K562 (cell line): ENCODE measurements around the gene GRM5. TPM values are rescaled to one million over a fixed set of nuclear protein-coding genes. Genes with fewer than 3 reads are reported as not detected.

Experiments
- ATAC-seq: fragments of 200-7000 bp; cut with Tn5 transposase; 3 replicates; pipeline ENCODE4 v1.9.1; 2020; ENCODE audit warnings: moderate library complexity
- BruUV-seq: library from RNA; stranded (reverse); fragments of 400-500 nt; replicated peaks from 2 replicates; lab custom pipeline; 2021; lab: Mats Ljungman, UMichigan
- CTCF ChIA-PET: fragments of 300-600 bp; formaldehyde crosslinking; extraction: SDS; loops from one replicate; lab custom pipeline; 2021; ENCODE audit warnings: low intra/inter-chr PET ratio; lab: Yijun Ruan, JAX
- POLR2A ChIA-PET: fragments of 300-600, 350-650 bp; sonication (Branson Sonifier 250); formaldehyde crosslinking; extraction: SDS; loops from one replicate; lab custom pipeline; 2021; ENCODE audit warnings: antibody characterized with exemption, inconsistent platforms; lab: Yijun Ruan, JAX
- DNase-seq, 4 experiments: peaks; one replicate each; pipeline versions ENCODE4 v3.0.0 to v3.0.0-alpha.2; 2011 to 2018; ENCODE audit warnings: low spot score in 3 of 4, mixed read lengths in 3 of 4; ENCODE audit errors: extremely low read depth in 1 of 4
- FAIRE-seq: peaks from 2 replicates; lab custom pipeline; 2011; peaks lifted over from hg19 to GRCh38; lab: Jason Lieb, UNC
- H2AFZ ChIP-seq: 2 replicates; pipeline ENCODE4 v1.6.0; 2011; ENCODE audit warnings: low read depth, low read length, control low read depth, inconsistent platforms
- H3K27ac ChIP-seq: fragments of 200-600 bp; 3 replicates; pipeline ENCODE4 v1.8.0; 2011; ENCODE audit warnings: low read depth, mild to moderate bottlenecking, control low read depth, inconsistent platforms, low read length, moderate library complexity, mixed read lengths; ENCODE audit errors: extremely low read depth
- H3K27me3 ChIP-seq, 2 experiments: fragments of 300-600 bp in 1 of 2; 2 replicates in 1 of 2; 3 replicates in 1 of 2; pipeline versions ENCODE4 v1.6.0 to v1.8.0; 2011; ENCODE audit warnings: inconsistent platforms in 2 of 2, low read length in 2 of 2, mild to moderate bottlenecking in 1 of 2, mixed read lengths in 1 of 2, moderate library complexity in 1 of 2; ENCODE audit not compliant: control insufficient read depth in 2 of 2, insufficient read depth in 2 of 2
- H3K36me3 ChIP-seq: fragments of 300-600 bp; 3 replicates; pipeline ENCODE4 v1.8.0; 2011; ENCODE audit warnings: mild to moderate bottlenecking, low read length, inconsistent platforms; ENCODE audit not compliant: control insufficient read depth, insufficient read depth
- H3K4me1 ChIP-seq, 2 experiments: fragments of 200-600 bp in 1 of 2; replicated peaks in 1 of 2; 2 replicates in 1 of 2; 3 replicates in 1 of 2; pipeline versions ENCODE4 v1.5.1 to v1.8.0; 2011; ENCODE audit warnings: inconsistent platforms in 2 of 2, low read length in 2 of 2, mild to moderate bottlenecking in 1 of 2, mixed read lengths in 1 of 2, moderate library complexity in 1 of 2; ENCODE audit not compliant: control insufficient read depth in 2 of 2, insufficient read depth in 2 of 2
- H3K4me2 ChIP-seq: 2 replicates; pipeline ENCODE4 v1.6.1; 2011; ENCODE audit warnings: low read length, control low read depth, inconsistent platforms, mixed read lengths; ENCODE audit not compliant: insufficient read depth
- H3K4me3 ChIP-seq: fragments of 200-600 bp; sonication (generic), shearing (Covaris generic); 2 replicates; pipeline ENCODE4 v1.5.1; 2016; ENCODE audit warnings: control low read depth, inconsistent platforms
- H3K79me2 ChIP-seq: fragments of 200-600 bp; 3 replicates; pipeline ENCODE4 v1.8.0; 2011; ENCODE audit warnings: low read length, inconsistent platforms; ENCODE audit not compliant: control insufficient read depth, insufficient read depth
- H3K9ac ChIP-seq, 2 experiments: 2 replicates each; pipeline versions ENCODE4 v1.6.0 to v1.6.1; 2011; ENCODE audit warnings: low read depth in 2 of 2, low read length in 2 of 2, control low read depth in 1 of 2, inconsistent platforms in 1 of 2, mild to moderate bottlenecking in 1 of 2, mixed read lengths in 1 of 2; ENCODE audit not compliant: insufficient read depth in 1 of 2
- H3K9me1 ChIP-seq: one replicate; pipeline ENCODE4 v1.6.0; 2011; ENCODE audit warnings: inconsistent platforms, mild to moderate bottlenecking, low read length, moderate library complexity; ENCODE audit not compliant: control insufficient read depth, insufficient read depth
- H3K9me3 ChIP-seq: replicated peaks from 2 replicates; pipeline ENCODE4 v1.5.1; 2011; ENCODE audit warnings: low read depth, low read length, inconsistent platforms; ENCODE audit not compliant: control insufficient read depth, insufficient read depth
- H4K20me1 ChIP-seq: replicated peaks from 2 replicates; pipeline ENCODE4 v1.6.1; 2011; ENCODE audit warnings: low read length, inconsistent platforms, mixed read lengths; ENCODE audit not compliant: control insufficient read depth, insufficient read depth
- ARID3A ChIP-seq: IDR thresholded peaks from 2 replicates; pipeline ENCODE4 v1.6.1; 2012; ENCODE audit warnings: low read depth, low read length, improper control_type of control experiment, borderline replicate concordance
- BRD4 ChIP-seq: fragments of 200-600 bp; sonication (generic); IDR thresholded peaks from 2 replicates; pipeline ENCODE4 v1.6.1; 2017; ENCODE audit warnings: inconsistent platforms
- CEBPG ChIP-seq, 3 experiments: fragments of 200-800 bp in 1 of 3; sonication (Bioruptor generic) in 1 of 3; sonication (generic) in 1 of 3; formaldehyde crosslinking in 1 of 3; IDR thresholded peaks in 2 of 3; conservative IDR thresholded peaks in 1 of 3; 2 replicates each; pipeline versions ENCODE4 v1.6.1 to v1.8.0; 2016 to 2022; ENCODE audit warnings: missing compliant biosample characterization in 2 of 3, missing genetic modification characterization in 2 of 3, mild to moderate bottlenecking in 1 of 3, missing genetic modification reagents in 1 of 3
- ELF2 ChIP-seq: fragments of 250-450 bp; sonication (Bioruptor Pico); IDR thresholded peaks from 2 replicates; pipeline ENCODE4 v1.5.0; 2021; ENCODE audit warnings: mild to moderate bottlenecking
- ETS1 ChIP-seq: conservative IDR thresholded peaks from 2 replicates; pipeline ENCODE4 v1.6.1; 2011; ENCODE audit warnings: low read depth, mild to moderate bottlenecking, low read length; ENCODE audit not compliant: control insufficient read depth
- FIP1L1 ChIP-seq: fragments of 200-400 bp; formaldehyde crosslinking; IDR thresholded peaks from 2 replicates; pipeline ENCODE4 v1.6.1; 2018; ENCODE audit warnings: mild to moderate bottlenecking, low read depth, low read length; ENCODE audit not compliant: poor library complexity, severe bottlenecking
- HIVEP1 ChIP-seq: fragments of 250-450 bp; sonication (Bioruptor Pico); IDR thresholded peaks from 2 replicates; pipeline ENCODE4 v1.4.0; 2020; ENCODE audit warnings: mild to moderate bottlenecking
- KAT2B ChIP-seq: IDR thresholded peaks from one replicate; pipeline ENCODE4 v1.6.1; 2012; ENCODE audit warnings: low read depth, mild to moderate bottlenecking, control low read depth, inconsistent platforms, low read length, moderate library complexity
- MBD1 ChIP-seq: fragments of 250-450 bp; sonication (Bioruptor Pico); IDR thresholded peaks from 2 replicates; pipeline ENCODE4 v1.8.0; 2022; ENCODE audit warnings: inconsistent platforms
- MEIS2 ChIP-seq: fragments of 450-650 bp; IDR thresholded peaks from 2 replicates; pipeline ENCODE4 v1.6.1; 2014; ENCODE audit warnings: mild to moderate bottlenecking; ENCODE audit not compliant: partially characterized antibody
- SAFB2 ChIP-seq: fragments of 200-400 bp; formaldehyde crosslinking; IDR thresholded peaks from 2 replicates; pipeline ENCODE4 v1.6.1; 2018; ENCODE audit warnings: borderline replicate concordance, low read length, low read depth, moderate library complexity; ENCODE audit not compliant: severe bottlenecking
- SMAD4 ChIP-seq: fragments of 250-450 bp; sonication (Bioruptor Pico); conservative IDR thresholded peaks from 2 replicates; pipeline ENCODE4 v1.8.0; 2021; ENCODE audit warnings: inconsistent platforms, mild to moderate bottlenecking, moderate library complexity
- SOX6 ChIP-seq: fragments of 450-650 bp; IDR thresholded peaks from 2 replicates; pipeline ENCODE4 v1.6.1; 2014; ENCODE audit warnings: mild to moderate bottlenecking
- TAF9B ChIP-seq: fragments of 450-650 bp; IDR thresholded peaks from 2 replicates; pipeline ENCODE4 v1.6.1; 2018; ENCODE audit warnings: mild to moderate bottlenecking; ENCODE audit not compliant: partially characterized antibody
- ZBED1 ChIP-seq: IDR thresholded peaks from 2 replicates; pipeline ENCODE4 v1.6.1; 2014
- ZNF212 ChIP-seq: fragments of 450-650 bp; formaldehyde crosslinking; IDR thresholded peaks from 2 replicates; pipeline ENCODE4 v1.4.0; 2020; ENCODE audit warnings: mild to moderate bottlenecking
- ZNF584 ChIP-seq: fragments of 200-800 bp; sonication (Bioruptor generic); IDR thresholded peaks from 2 replicates; pipeline ENCODE4 v1.6.1; 2016; ENCODE audit warnings: low read depth, mild to moderate bottlenecking, missing genetic modification characterization, missing compliant biosample characterization
- ZNF75A ChIP-seq: fragments of 450-650 bp; formaldehyde crosslinking; IDR thresholded peaks from 2 replicates; pipeline ENCODE4 v1.4.0; 2020; ENCODE audit warnings: mild to moderate bottlenecking
- WGBS: fragments of 100-300 bp; shearing (Covaris generic); methylation state at CpG from one replicate; pipeline ENCODE4 v1.1.6; 2016; ENCODE audit warnings: low coverage, mixed read lengths; ENCODE audit not compliant: insufficient coverage; ENCODE audit errors: missing lambda C conversion rate; 5-methylcytosine and 5-hydroxymethylcytosine counted together
- in situ Hi-C: fragments of 300-500 bp; cut with MboI; formaldehyde crosslinking; loops from 4 replicates; pipeline ENCODE4 v1.15.0; 2018; ENCODE audit warnings: inconsistent platforms, mixed read lengths
- intact Hi-C: fragments of 100-400 bp; cut with micrococcal nuclease; formaldehyde crosslinking; loops from 2 replicates; pipeline ENCODE4 v1.14.2; 2022
- polyA plus RNA-seq, 8 experiments: library from polyadenylated mRNA; depleted of rRNA in 4 of 8; stranded (reverse) in 5 of 8; unstranded in 3 of 8; fragments of >200 nt; fragmentation: Nextera tagmentation in 2 of 8; fragmentation: Illumina TruSeq in 1 of 8; extraction: Ambion mirVana in 2 of 8; extraction: Trizol in 1 of 8; gene quantifications; 2 replicates each; pipeline versions ENCODE4 v1.2.1 to v1.2.3, GENCODE V29; 2011 to 2014; ENCODE audit warnings: inconsistent platforms in 1 of 8, missing spikeins in 1 of 8
- total RNA-seq, 7 experiments: library from RNA; depleted of rRNA in 6 of 7; stranded (reverse); fragments of >200 nt in 6 of 7; fragmentation: Illumina TruSeq in 2 of 7; extraction: Trizol in 2 of 7; gene quantifications; 2 replicates each; pipeline versions ENCODE4 v1.2.1 to v1.2.3, GENCODE V29; 2011 to 2021; ENCODE audit warnings: low replicate concordance in 1 of 7

The GRM5 gene
- total and polyA plus RNA-seq, 9 of the 15 experiments (the other 6 are each of a cell fraction or from before 2014, with no cell fraction given), result not detected

GRCh38 chr11:88603091-88603867 lies 462.5 kb downstream of the GRM5 start:
- Histone ChIP-seq H3K9ac (no peak overlapping the region), H4K20me1 (no peaks in the 10 kb centered on the region), H3K27me3 (no peaks in the 10 kb centered on the region), H3K36me3 (no peaks in the 10 kb centered on the region), H3K9me1 (no peaks in the 10 kb centered on the region), H3K79me2 (no peaks in the 10 kb centered on the region), H3K9me3 (no peaks in the 10 kb centered on the region), H3K4me3 (no peak overlapping the region), H3K4me1 (no peaks in the 10 kb centered on the region), H3K27ac (no peak overlapping the region), H2AFZ (no peak overlapping the region), H3K4me2 (no peak overlapping the region)
- in situ Hi-C loops, result no loop called here
- FAIRE-seq (no peak), ATAC-seq (no peak), DNase-seq (no peak)
- POLR2A ChIA-PET, result interaction anchor here (1.2 kb wide), 1 partner anchor 21 kb away, joined by 3 read pairs; no protein-coding TSS in a partner anchor
- BruUV-seq, result no TSS peak
- CTCF ChIA-PET, result no interaction called here
- WGBS, result 0% methylated on average over 3 of the region's 3 CpGs
- intact Hi-C loops, result no loop called here
- no peak for TF ChIP-seq BRD4
- no peak for TF ChIP-seq ELF2 (CRISPR knock-in tag)
- no peak for TF ChIP-seq HIVEP1 (CRISPR knock-in tag)
- no peak for TF ChIP-seq ARID3A
- no peak for TF ChIP-seq ETS1
- no peak for TF ChIP-seq ZNF584 (CRISPR knock-in tag)
- no peak for TF ChIP-seq KAT2B
- no peak for TF ChIP-seq ZNF212 (CRISPR knock-in tag)
- TF ChIP-seq SMAD4 (CRISPR knock-in tag), result no peak
- no peak for TF ChIP-seq ZNF75A (CRISPR knock-in tag)
- no peak for TF ChIP-seq SOX6
- TF ChIP-seq MEIS2, result no peak
- TF ChIP-seq TAF9B, result no peak
- TF ChIP-seq SAFB2, result no peak
- no peak for TF ChIP-seq CEBPG (CRISPR knock-in tag; IDR thresholded peaks at IDR 0.05)
- TF ChIP-seq CEBPG (tag; conservative IDR thresholded peaks at IDR 0.05 in 1 of 2, IDR thresholded peaks at IDR 0.05 in 1 of 2), result no peak
- TF ChIP-seq FIP1L1, result no peak
- TF ChIP-seq ZBED1, result no peak
- no peak for TF ChIP-seq MBD1
